IMR-90 (cell line): ENCODE measurements around the gene DENND1A. TPM values are rescaled to one million over a fixed set of nuclear protein-coding genes. Genes with fewer than 3 reads are reported as not detected.

Source experiments
- ATAC-seq: fragments of 200-7000 bp; cut with Tn5 transposase; 2 replicates; pipeline ENCODE4 v1.9.1; 2020; ENCODE audit warnings: low read depth, mild to moderate bottlenecking, moderate library complexity
- BruUV-seq: library from RNA; stranded (reverse); fragments of 400-500 nt; replicated peaks from 2 replicates; lab custom pipeline; 2021; lab: Mats Ljungman, UMichigan
- CTCF ChIA-PET: fragments of 300-600 bp; formaldehyde crosslinking; extraction: SDS; loops from one replicate; lab custom pipeline; 2021; ENCODE audit warnings: antibody characterized with exemption; lab: Yijun Ruan, JAX
- POLR2A ChIA-PET: fragments of 300-600 bp; sonication (Branson Sonifier 250); formaldehyde crosslinking; loops from one replicate; lab custom pipeline; 2022; ENCODE audit warnings: antibody characterized with exemption; ENCODE audit not compliant: unreplicated experiment; lab: Charles Lee
- DNase-seq: peaks from one replicate; pipeline ENCODE4 v3.0.0; 2013
- H2AFZ ChIP-seq: replicated peaks from 2 replicates; pipeline ENCODE3; 2013; ENCODE audit warnings: low read length, mild to moderate bottlenecking; ENCODE audit not compliant: poor library complexity
- H2AK5ac ChIP-seq: 2 replicates; pipeline ENCODE4 v1.6.1; 2013; ENCODE audit warnings: low read depth, low read length, inconsistent platforms
- H2AK9ac ChIP-seq: replicated peaks from 2 replicates; pipeline ENCODE3; 2013; ENCODE audit warnings: mild to moderate bottlenecking, low read depth, low read length, moderate library complexity; ENCODE audit not compliant: poor library complexity
- H2BK120ac ChIP-seq: 2 replicates; pipeline ENCODE4 v1.6.1; 2013; ENCODE audit warnings: low read depth, low read length, inconsistent platforms
- H2BK15ac ChIP-seq: 3 replicates; pipeline ENCODE4 v1.6.1; 2013; ENCODE audit warnings: low read depth, low read length, inconsistent platforms
- H2BK20ac ChIP-seq: 2 replicates; pipeline ENCODE4 v1.6.1; 2013; ENCODE audit warnings: low read depth, mild to moderate bottlenecking, inconsistent platforms, low read length, moderate library complexity
- H2BK5ac ChIP-seq: 2 replicates; pipeline ENCODE4 v1.6.1; 2013; ENCODE audit warnings: mild to moderate bottlenecking, low read depth, low read length, inconsistent platforms; ENCODE audit not compliant: poor library complexity, severe bottlenecking
- H3K14ac ChIP-seq: replicated peaks from 2 replicates; pipeline ENCODE4 v1.6.1; 2013; ENCODE audit warnings: low read depth, low read length, inconsistent platforms
- H3K18ac ChIP-seq: 2 replicates; pipeline ENCODE4 v1.6.1; 2013; ENCODE audit warnings: low read depth, low read length, control low read depth
- H3K23ac ChIP-seq: 2 replicates; pipeline ENCODE4 v1.6.1; 2013; ENCODE audit warnings: low read depth, low read length, inconsistent platforms
- H3K27ac ChIP-seq: 2 replicates; pipeline ENCODE4 v1.5.1; 2013; ENCODE audit warnings: mild to moderate bottlenecking, control low read depth, low read length; ENCODE audit not compliant: insufficient read depth
- H3K27me3 ChIP-seq: 2 replicates; pipeline ENCODE4 v1.6.1; 2013; ENCODE audit warnings: low read length; ENCODE audit not compliant: control insufficient read depth, insufficient read depth
- H3K36me3 ChIP-seq: 2 replicates; pipeline ENCODE4 v1.6.1; 2013; ENCODE audit warnings: low read length, mixed read lengths; ENCODE audit not compliant: control insufficient read depth, insufficient read depth
- H3K4ac ChIP-seq: 2 replicates; pipeline ENCODE4 v1.6.1; 2013; ENCODE audit warnings: low read depth, low read length, inconsistent platforms
- H3K4me1 ChIP-seq: 2 replicates; pipeline ENCODE4 v1.6.1; 2013; ENCODE audit warnings: low read length, mixed read lengths; ENCODE audit not compliant: control insufficient read depth, insufficient read depth
- H3K4me2 ChIP-seq: 2 replicates; pipeline ENCODE4 v1.6.1; 2013; ENCODE audit warnings: low read depth, mild to moderate bottlenecking, control low read depth, low read length, moderate library complexity
- H3K4me3 ChIP-seq: 2 replicates; pipeline ENCODE4 v1.5.1; 2013; ENCODE audit warnings: low read depth, mild to moderate bottlenecking, control low read depth, low read length, moderate library complexity; ENCODE audit not compliant: insufficient read depth
- H3K56ac ChIP-seq: 2 replicates; pipeline ENCODE4 v1.6.1; 2013; ENCODE audit warnings: low read length, inconsistent platforms; ENCODE audit not compliant: insufficient read depth; ENCODE audit errors: extremely low read depth
- H3K79me1 ChIP-seq, 2 experiments: 2 replicates each; pipeline ENCODE4 v1.6.1; 2013; ENCODE audit warnings: low read length in 2 of 2, inconsistent platforms in 1 of 2, low read depth in 1 of 2
- H3K9ac ChIP-seq: 2 replicates; pipeline ENCODE4 v1.6.1; 2013; ENCODE audit warnings: low read depth, low read length, control low read depth
- H3K9me1 ChIP-seq: 2 replicates; pipeline ENCODE4 v1.6.1; 2013; ENCODE audit warnings: low read length, inconsistent platforms; ENCODE audit not compliant: insufficient read depth
- H3K9me3 ChIP-seq: 2 replicates; pipeline ENCODE4 v1.6.1; 2013; ENCODE audit warnings: low read length; ENCODE audit not compliant: control insufficient read depth, insufficient read depth
- H4K20me1 ChIP-seq: 2 replicates; pipeline ENCODE4 v1.6.1; 2013; ENCODE audit warnings: low read length, inconsistent platforms; ENCODE audit not compliant: insufficient read depth
- H4K5ac ChIP-seq: 2 replicates; pipeline ENCODE4 v1.6.1; 2013; ENCODE audit warnings: mild to moderate bottlenecking, low read depth, low read length, control low read depth
- H4K8ac ChIP-seq, 2 experiments: 2 replicates each; pipeline ENCODE4 v1.6.1; 2013; ENCODE audit warnings: low read depth in 2 of 2, low read length in 2 of 2, control low read depth in 1 of 2, inconsistent platforms in 1 of 2
- H4K91ac ChIP-seq: 2 replicates; pipeline ENCODE4 v1.6.1; 2013; ENCODE audit warnings: low read depth, low read length, inconsistent platforms; ENCODE audit not compliant: insufficient read depth
- BHLHE40 ChIP-seq: fragments of 150-350 bp; IDR thresholded peaks from 2 replicates; pipeline ENCODE4 v1.6.1; 2016; ENCODE audit warnings: mild to moderate bottlenecking, low read depth, low read length
- CEBPB ChIP-seq: IDR thresholded peaks from 2 replicates; pipeline ENCODE4 v1.6.1; 2012; ENCODE audit warnings: low read depth, low read length, improper control_type of control experiment
- CHD1 ChIP-seq: IDR thresholded peaks from 2 replicates; pipeline ENCODE4 v1.6.1; 2012; ENCODE audit warnings: low read depth, low read length, improper control_type of control experiment
- ELK1 ChIP-seq: fragments of 150-350 bp; IDR thresholded peaks from 2 replicates; pipeline ENCODE4 v1.6.1; 2016; ENCODE audit warnings: low read depth, mild to moderate bottlenecking, low read length, moderate library complexity, borderline replicate concordance
- FOS ChIP-seq: fragments of 150-350 bp; IDR thresholded peaks from 2 replicates; pipeline ENCODE4 v1.6.1; 2016; ENCODE audit warnings: low read depth, low read length
- MAFK ChIP-seq: IDR thresholded peaks from 2 replicates; pipeline ENCODE4 v1.6.1; 2012; ENCODE audit warnings: low read depth, low read length, improper control_type of control experiment
- MAZ ChIP-seq: IDR thresholded peaks from 2 replicates; pipeline ENCODE4 v1.6.1; 2012; ENCODE audit warnings: low read depth, mild to moderate bottlenecking, low read length, improper control_type of control experiment, moderate library complexity, borderline replicate concordance
- MXI1 ChIP-seq: IDR thresholded peaks from 2 replicates; pipeline ENCODE4 v1.6.1; 2012; ENCODE audit warnings: low read depth, mild to moderate bottlenecking, low read length, moderate library complexity, borderline replicate concordance
- NFE2L2 ChIP-seq: fragments of 150-350 bp; IDR thresholded peaks from 2 replicates; pipeline ENCODE4 v1.6.1; 2016; ENCODE audit warnings: low read depth, mild to moderate bottlenecking, low read length
- POLR2A ChIP-seq: IDR thresholded peaks from 2 replicates; pipeline ENCODE4 v1.6.1; 2012; ENCODE audit warnings: mild to moderate bottlenecking, low read depth, low read length
- RAD21 ChIP-seq: IDR thresholded peaks from 2 replicates; pipeline ENCODE4 v1.6.1; 2012; ENCODE audit warnings: low read length, improper control_type of control experiment
- RCOR1 ChIP-seq: IDR thresholded peaks from 2 replicates; pipeline ENCODE4 v1.6.1; 2012; ENCODE audit warnings: mild to moderate bottlenecking, low read length, improper control_type of control experiment; ENCODE audit not compliant: insufficient replicate concordance
- RFX5 ChIP-seq: IDR thresholded peaks from 2 replicates; pipeline ENCODE4 v1.8.0; 2012; ENCODE audit warnings: low read depth, mild to moderate bottlenecking, low read length, moderate library complexity
- SMC3 ChIP-seq: fragments of 150-350 bp; IDR thresholded peaks from 2 replicates; pipeline ENCODE4 v1.6.1; 2016; ENCODE audit warnings: low read depth, mild to moderate bottlenecking, antibody characterized with exemption, low read length, moderate library complexity
- WGBS, 2 experiments: methylation state at CpG; one replicate each; pipeline versions ENCODE4 v1.1.5 to v1.1.7; 2013; ENCODE audit warnings: missing lambda C conversion rate in 2 of 2; ENCODE audit not compliant: insufficient read length in 1 of 2; ENCODE audit errors: extremely low coverage in 2 of 2; 5-methylcytosine and 5-hydroxymethylcytosine counted together
- dilution Hi-C: fragments of 300-500 bp; cut with HindIII; formaldehyde crosslinking; loops from one replicate; pipeline ENCODE4 v1.14.3; 2018; ENCODE audit warnings: low sequenced_read_pairs; ENCODE audit not compliant: unreplicated experiment
- in situ Hi-C: fragments of 300-500 bp; cut with MboI; formaldehyde crosslinking; loops from 3 replicates; pipeline ENCODE4 v1.14.3; 2019; ENCODE audit warnings: low sequenced_read_pairs, inconsistent platforms, mixed read lengths
- intact Hi-C: fragments of 100-400 bp; cut with micrococcal nuclease; formaldehyde crosslinking; loops from 2 replicates; pipeline ENCODE4 v1.10.0; 2022
- polyA plus RNA-seq, 3 experiments: library from polyadenylated mRNA; depleted of rRNA; stranded (reverse); fragments of >200 nt; gene quantifications; 2 replicates each; pipeline ENCODE4 v1.2.3, GENCODE V29; 2012; ENCODE audit warnings: low replicate concordance in 1 of 3
- total RNA-seq: library from RNA; depleted of rRNA; stranded (reverse); fragments of >200 nt; gene quantifications from 2 replicates; pipeline ENCODE4 v1.2.3, GENCODE V29; 2012
- TF ChIP-seq, protein P1 (sequence below): conservative IDR thresholded peaks from 2 replicates; pipeline ENCODE4 v1.5.1; 2012; ENCODE audit warnings: mild to moderate bottlenecking, low read depth, low read length, improper control_type of control experiment
- TF ChIP-seq, protein P2 (sequence below): fragments of 150-350 bp; IDR thresholded peaks from 2 replicates; pipeline ENCODE4 v1.6.1; 2017; ENCODE audit warnings: mild to moderate bottlenecking, antibody characterized with exemption, low read length, low read depth

The DENND1A gene
- total and polyA plus RNA-seq, 2 of the 4 experiments (the other 2 are of a cell fraction) = 21.4 to 27.6 TPM

DNA sequence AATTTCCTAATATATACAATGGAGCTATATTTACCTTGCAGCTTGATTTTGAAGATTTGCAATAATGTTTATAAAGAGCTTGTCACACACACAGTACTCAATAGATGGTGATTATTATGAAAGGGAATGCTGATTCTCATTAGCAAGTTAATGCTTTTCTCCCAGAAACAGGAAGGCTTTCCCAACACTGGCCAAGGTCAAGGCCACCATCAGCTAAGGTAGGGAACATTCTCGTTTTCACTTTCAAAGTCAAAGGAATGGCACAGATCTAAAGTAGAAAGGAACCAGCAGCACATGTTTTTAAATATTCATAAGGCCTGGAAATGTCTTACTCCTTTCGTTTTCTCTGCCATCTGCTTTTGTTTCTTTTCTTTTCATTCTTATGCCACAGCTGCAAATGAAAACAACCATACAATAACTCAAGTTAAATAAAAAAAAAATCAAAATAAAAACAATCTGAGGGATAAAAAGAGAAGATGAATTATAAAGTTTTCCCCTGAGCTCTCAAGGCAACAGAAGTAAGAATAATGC is 307.1 kb downstream of the DENND1A start:
- no peak overlapping the region for H2AFZ ChIP-seq
- ATAC-seq = no peak
- H4K8ac ChIP-seq = no peak overlapping the region
- no peak overlapping the region for H2BK15ac ChIP-seq
- no peak overlapping the region for H3K4ac ChIP-seq
- H4K5ac ChIP-seq = no peak overlapping the region
- no peak for TF ChIP-seq CEBPB
- TF ChIP-seq RCOR1 = no peak
- TF ChIP-seq POLR2A = no peak
- TF ChIP-seq, protein P1, sequence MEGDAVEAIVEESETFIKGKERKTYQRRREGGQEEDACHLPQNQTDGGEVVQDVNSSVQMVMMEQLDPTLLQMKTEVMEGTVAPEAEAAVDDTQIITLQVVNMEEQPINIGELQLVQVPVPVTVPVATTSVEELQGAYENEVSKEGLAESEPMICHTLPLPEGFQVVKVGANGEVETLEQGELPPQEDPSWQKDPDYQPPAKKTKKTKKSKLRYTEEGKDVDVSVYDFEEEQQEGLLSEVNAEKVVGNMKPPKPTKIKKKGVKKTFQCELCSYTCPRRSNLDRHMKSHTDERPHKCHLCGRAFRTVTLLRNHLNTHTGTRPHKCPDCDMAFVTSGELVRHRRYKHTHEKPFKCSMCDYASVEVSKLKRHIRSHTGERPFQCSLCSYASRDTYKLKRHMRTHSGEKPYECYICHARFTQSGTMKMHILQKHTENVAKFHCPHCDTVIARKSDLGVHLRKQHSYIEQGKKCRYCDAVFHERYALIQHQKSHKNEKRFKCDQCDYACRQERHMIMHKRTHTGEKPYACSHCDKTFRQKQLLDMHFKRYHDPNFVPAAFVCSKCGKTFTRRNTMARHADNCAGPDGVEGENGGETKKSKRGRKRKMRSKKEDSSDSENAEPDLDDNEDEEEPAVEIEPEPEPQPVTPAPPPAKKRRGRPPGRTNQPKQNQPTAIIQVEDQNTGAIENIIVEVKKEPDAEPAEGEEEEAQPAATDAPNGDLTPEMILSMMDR = no peak
- no peak for TF ChIP-seq RAD21
- TF ChIP-seq RFX5 = no peak
- no peak for TF ChIP-seq BHLHE40
- TF ChIP-seq MXI1 = no peak
- no peak for TF ChIP-seq MAFK
- no peak for TF ChIP-seq SMC3
- TF ChIP-seq ELK1 = no peak
- no peak for TF ChIP-seq FOS
- TF ChIP-seq MAZ = no peak
- no peak for TF ChIP-seq CHD1
- no peak for TF ChIP-seq NFE2L2
- TF ChIP-seq, protein P2, sequence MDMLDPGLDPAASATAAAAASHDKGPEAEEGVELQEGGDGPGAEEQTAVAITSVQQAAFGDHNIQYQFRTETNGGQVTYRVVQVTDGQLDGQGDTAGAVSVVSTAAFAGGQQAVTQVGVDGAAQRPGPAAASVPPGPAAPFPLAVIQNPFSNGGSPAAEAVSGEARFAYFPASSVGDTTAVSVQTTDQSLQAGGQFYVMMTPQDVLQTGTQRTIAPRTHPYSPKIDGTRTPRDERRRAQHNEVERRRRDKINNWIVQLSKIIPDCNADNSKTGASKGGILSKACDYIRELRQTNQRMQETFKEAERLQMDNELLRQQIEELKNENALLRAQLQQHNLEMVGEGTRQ = no peak
- no peak overlapping the region for H2BK5ac ChIP-seq
- H4K20me1 ChIP-seq = no peaks in the 10 kb centered on the region
- no peaks in the 10 kb centered on the region for H3K27me3 ChIP-seq
- no peak overlapping the region for H3K23ac ChIP-seq
- H3K14ac ChIP-seq = no peak overlapping the region
- no peak overlapping the region for H3K27ac ChIP-seq
- 0 out of 2 replicates have a peak, but pooled peaks cover 3% of the 10 kb centered on the region for H3K36me3 ChIP-seq
- WGBS, 2 experiments = no CpG with 5 or more reads among the region's 2 CpGs
- no peak for DNase-seq
- H2BK120ac ChIP-seq = no peak overlapping the region
- intact Hi-C loops (no loop called here), in situ Hi-C loops (no loop called here), dilution Hi-C loops (no loop called here)
- H2AK9ac ChIP-seq = no peak overlapping the region
- H2AK5ac ChIP-seq = no peak overlapping the region
- H3K4me1 ChIP-seq = no peaks in the 10 kb centered on the region
- H3K9me3 ChIP-seq = no peaks in the 10 kb centered on the region
- H3K56ac ChIP-seq = no peak overlapping the region
- POLR2A ChIA-PET = no interaction called here
- H3K4me3 ChIP-seq = no peak overlapping the region
- H3K4me2 ChIP-seq = no peak overlapping the region
- CTCF ChIA-PET = interaction anchor here (0.6 kb wide), 1 partner anchor 77 kb away, joined by 4 read pairs; no protein-coding TSS in a partner anchor
- no peaks in the 10 kb centered on the region for H3K9me1 ChIP-seq
- no peak overlapping the region for H2BK20ac ChIP-seq
- no peak overlapping the region for H4K91ac ChIP-seq
- H3K79me1 ChIP-seq = no peaks in the 10 kb centered on the region
- H3K18ac ChIP-seq = no peak overlapping the region
- BruUV-seq = no TSS peak
- H3K9ac ChIP-seq = no peak overlapping the region
